ENCODE measurements around the gene RABAC1. TPM values are rescaled to one million over a fixed set of nuclear protein-coding genes. Genes with fewer than 3 reads are reported as not detected.

RABAC1 gene
- total and polyA plus RNA-seq, 2 of the 8 experiments (the other 6 are each of a cell fraction or from before 2014, with no cell fraction given): 124 to 439 TPM

DNA sequence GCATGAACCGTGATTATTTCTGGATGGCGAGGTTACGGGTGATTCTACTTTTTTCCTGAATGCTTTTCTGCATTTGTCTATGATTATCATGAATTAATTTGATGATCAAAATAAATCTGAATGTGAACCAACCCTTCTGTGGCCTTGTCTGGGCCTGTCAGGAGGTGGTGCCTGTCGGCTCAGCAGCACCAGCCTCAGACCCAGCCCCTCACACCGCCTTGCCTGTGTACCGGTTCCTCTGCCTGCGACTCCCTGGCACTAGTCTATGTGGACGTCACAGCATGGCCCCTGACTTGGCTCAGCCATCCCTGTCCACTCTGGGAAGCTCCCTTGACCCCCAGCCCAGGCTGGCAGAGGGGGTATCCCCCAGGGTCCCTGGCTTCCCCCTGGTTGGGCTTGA is 15.5 kb upstream of the RABAC1 start:
- DNase-seq (ENCODE audit: low read depth in 1 of 2, low spot score in 2 of 2): no peak
- H3K14ac ChIP-seq (ENCODE audit: insufficient read length): no peak overlapping the region
- H4K20me1 ChIP-seq (replicated peaks in 1 of 2; ENCODE audit: control insufficient read depth in 1 of 2, insufficient read depth in 2 of 2, low read length in 2 of 2): peaks cover 0 to 3% of the 10 kb centered on the region in 2 experiments
- no peak overlapping the region for H3K23ac ChIP-seq (ENCODE audit: insufficient read length)
- no peak overlapping the region for H2AFZ ChIP-seq (ENCODE audit: low read length)
- peaks cover 0 to 8% (median 3%) of the 10 kb centered on the region in 4 experiments; a peak in 5 of 8 replicates for H3K36me3 ChIP-seq (ENCODE audit: control insufficient read depth in 2 of 4, insufficient read depth in 4 of 4, low read length in 3 of 4)
- H2BK120ac ChIP-seq (replicated peaks; ENCODE audit: low read depth, low read length): no peak overlapping the region
- no peaks in the 10 kb centered on the region for H3K79me1 ChIP-seq (ENCODE audit: low read depth, low read length)
- H3K9ac ChIP-seq (replicated peaks in 1 of 4; ENCODE audit: extremely low read depth in 1 of 4, low read depth in 3 of 4, low read length in 3 of 4): no peak overlapping the region
- no peak for TF ChIP-seq JUND (IDR thresholded peaks at IDR 0.05; ENCODE audit: low read length)
- TF ChIP-seq BRCA1 (IDR thresholded peaks at IDR 0.05; ENCODE audit: low read depth, low read length): no peak
- no peak for TF ChIP-seq SUZ12 (IDR thresholded peaks at IDR 0.05; ENCODE audit: low read length)
- H3K56ac ChIP-seq (replicated peaks; ENCODE audit: insufficient read length, low read depth, low read length): no peak overlapping the region
- ChIA-PET POLR2A (ENCODE audit: partially characterized antibody) (interaction anchor here (0.9 kb wide), 1 partner anchor 14 kb away, joined by 3 read pairs; no protein-coding TSS in a partner anchor), CTCF (ENCODE audit: partially characterized antibody) (no interaction called here)
- no peak overlapping the region for H3K27ac ChIP-seq (ENCODE audit: low read depth, low read length)
- H3K4ac ChIP-seq (replicated peaks; ENCODE audit: insufficient read length, low read depth, low read length): no peak overlapping the region
- no peaks in the 10 kb centered on the region for H3K79me2 ChIP-seq (ENCODE audit: control insufficient read depth in 1 of 2, insufficient read depth in 2 of 2, low read length in 2 of 2)
- H3K4me3 ChIP-seq (ENCODE audit: extremely low read depth in 1 of 4, insufficient read depth in 2 of 4, low read depth in 3 of 4, low read length in 4 of 4): no peak overlapping the region
- no peak overlapping the region for H3K18ac ChIP-seq (ENCODE audit: extremely low read depth, low read length)
- no peak overlapping the region for H2BK15ac ChIP-seq (ENCODE audit: low read length)
- H3K4me2 ChIP-seq (ENCODE audit: insufficient read depth in 1 of 2, low read depth in 2 of 2, low read length in 2 of 2): no peak overlapping the region
- WGBS, 2 experiments (ENCODE audit: extremely low coverage in 1 of 2, insufficient coverage in 1 of 2, insufficient read length in 1 of 2, insufficient replicate concordance in 2 of 2, low coverage in 1 of 2, low lambda C conversion rate in 2 of 2, missing lambda C conversion rate in 1 of 2): 91% methylated on average over 8 of the region's 8 CpGs; no CpG with 5 or more reads in 1 of the 2 experiments
- H3K23me2 ChIP-seq (ENCODE audit: low read depth, low read length): no peaks in the 10 kb centered on the region
- H2AK5ac ChIP-seq (ENCODE audit: low read depth, low read length): no peak overlapping the region
- no peak overlapping the region for H4K91ac ChIP-seq (replicated peaks; ENCODE audit: insufficient read length, low read length)
- no peak overlapping the region for H2BK12ac ChIP-seq (ENCODE audit: low read depth, low read length)
- H4K5ac ChIP-seq (ENCODE audit: insufficient read length, low read depth, low read length): no peak overlapping the region
- no peaks in the 10 kb centered on the region for H3K27me3 ChIP-seq (replicated peaks in 1 of 4; ENCODE audit: control insufficient read depth in 3 of 4, extremely low read depth in 1 of 4, insufficient read depth in 3 of 4, low read length in 3 of 4)
- H4K8ac ChIP-seq (ENCODE audit: extremely low read depth, insufficient read depth, low read length): no peak overlapping the region
- no peaks in the 10 kb centered on the region for H3K9me3 ChIP-seq (ENCODE audit: insufficient read depth in 2 of 2, low read depth in 1 of 2, low read length in 1 of 2)
- no peak overlapping the region for H2BK5ac ChIP-seq (ENCODE audit: low read depth, low read length)
- no peak for FAIRE-seq
- H3K4me1 ChIP-seq (replicated peaks in 1 of 4; ENCODE audit: control insufficient read depth in 3 of 4, insufficient read depth in 4 of 4, low read length in 3 of 4): no peaks in the 10 kb centered on the region
- no peak overlapping the region for H2BK20ac ChIP-seq (ENCODE audit: low read length)

All from H1 (cell line).